HS-27A (cell line): ENCODE data around the gene EEF2.
"Not testable (repeated sequence)": the region's sequence is repeated elsewhere in the genome, so short reads cannot be mapped to it uniquely, and the experiment has no call there.

Experiments
- DNase-seq: peaks from one replicate; pipeline ENCODE4 v3.0.0-alpha.2; 2012; ENCODE audit warnings: low read depth, missing footprints

Gene EEF2

DNA sequence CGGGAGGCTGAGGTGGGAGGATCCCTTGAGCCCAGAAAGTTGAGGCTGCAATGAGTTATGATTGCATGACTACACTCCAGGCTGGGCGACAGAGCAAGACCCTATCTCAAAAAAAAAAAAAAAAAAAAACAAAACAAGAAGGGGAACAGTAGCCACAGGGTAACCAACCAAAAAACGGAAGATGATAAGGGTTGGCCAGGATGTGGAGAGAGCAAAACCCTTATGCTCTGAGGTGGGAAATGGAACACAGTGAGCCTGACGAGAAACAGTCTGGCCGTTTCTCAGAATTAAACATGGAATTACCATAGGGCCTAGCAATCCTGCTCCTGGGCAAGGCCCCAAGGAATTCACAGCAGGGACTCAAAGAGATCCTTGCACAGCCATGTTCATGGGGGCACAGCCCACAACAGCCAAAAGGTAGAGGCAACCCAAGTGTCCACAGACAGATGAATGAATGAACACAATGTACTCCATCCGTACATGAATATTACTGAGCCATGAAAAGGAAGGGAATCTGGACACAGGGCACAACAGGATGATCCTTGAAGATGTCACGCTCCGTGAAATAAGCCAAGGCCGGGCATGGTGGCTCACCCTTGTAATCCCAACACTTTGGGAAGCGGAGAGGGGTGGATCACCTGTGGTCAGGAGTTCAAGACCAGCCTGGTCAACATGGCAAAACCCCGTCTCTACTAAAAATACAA is 41.1 kb downstream of the EEF2 start:
- no peak for DNase-seq

DNA sequence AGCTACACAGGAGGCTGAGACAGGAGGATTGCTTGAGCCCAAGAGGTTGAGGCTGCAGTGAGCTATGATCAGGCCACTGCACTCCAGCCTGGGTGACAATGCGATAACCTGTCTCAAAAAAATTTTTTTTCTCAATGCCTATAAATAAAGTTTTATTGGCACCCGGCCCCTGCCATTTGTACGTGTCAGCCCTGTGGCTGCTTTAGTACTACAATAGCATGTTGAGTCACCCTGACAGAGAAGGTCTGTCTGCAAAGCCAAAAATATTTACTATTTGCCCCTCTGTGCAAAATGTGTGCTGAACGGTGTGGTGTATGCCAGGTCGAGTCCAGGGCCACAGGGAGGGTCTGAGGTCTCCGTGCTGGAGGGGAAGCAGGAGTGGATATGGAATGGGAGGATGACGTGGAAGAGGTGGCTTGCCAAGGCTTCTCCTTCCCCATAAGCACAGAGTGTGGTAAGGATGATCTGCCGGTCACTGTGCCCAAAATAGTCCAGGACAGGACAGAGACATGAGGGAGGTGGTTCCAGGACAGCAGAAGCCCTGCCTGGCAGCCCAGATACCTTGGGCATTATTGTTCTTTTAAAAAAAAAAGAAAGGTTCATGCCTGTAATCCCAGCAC is 42.4 kb downstream of the EEF2 start:
- DNase-seq, result no peak

DNA sequence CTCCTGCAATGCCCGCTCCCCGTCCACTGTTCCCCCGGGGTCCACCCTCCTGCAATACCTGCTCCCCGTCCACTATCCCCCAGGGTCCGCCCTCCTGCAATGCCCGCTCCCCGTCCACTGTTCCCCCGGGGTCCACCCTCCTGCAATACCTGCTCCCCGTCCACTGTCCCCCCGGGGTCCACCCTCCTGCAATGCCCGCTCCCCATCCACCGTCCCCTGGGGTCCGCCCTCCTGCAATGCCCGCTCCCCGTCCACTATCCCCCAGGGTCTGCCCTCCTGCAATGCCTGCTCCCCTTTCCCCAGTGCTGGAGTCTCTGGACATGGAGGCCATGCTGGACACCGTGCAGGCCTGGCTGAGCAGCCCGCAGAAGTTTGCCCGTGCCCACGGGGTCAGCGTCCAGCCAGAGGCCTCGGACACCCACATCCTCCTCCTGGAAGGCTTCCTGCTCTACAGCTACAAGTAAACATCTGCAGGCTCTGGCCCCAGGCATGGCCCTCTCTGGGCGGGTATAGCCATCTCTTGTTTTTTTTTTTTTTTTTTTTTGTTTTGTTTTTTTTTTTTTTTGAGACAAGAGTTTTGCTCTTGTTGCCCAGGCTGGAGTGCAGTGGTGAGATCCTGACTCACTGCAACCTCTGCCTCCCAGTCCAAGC is 46.8 kb downstream of the EEF2 start:
- not testable (repeated sequence) for DNase-seq

DNA sequence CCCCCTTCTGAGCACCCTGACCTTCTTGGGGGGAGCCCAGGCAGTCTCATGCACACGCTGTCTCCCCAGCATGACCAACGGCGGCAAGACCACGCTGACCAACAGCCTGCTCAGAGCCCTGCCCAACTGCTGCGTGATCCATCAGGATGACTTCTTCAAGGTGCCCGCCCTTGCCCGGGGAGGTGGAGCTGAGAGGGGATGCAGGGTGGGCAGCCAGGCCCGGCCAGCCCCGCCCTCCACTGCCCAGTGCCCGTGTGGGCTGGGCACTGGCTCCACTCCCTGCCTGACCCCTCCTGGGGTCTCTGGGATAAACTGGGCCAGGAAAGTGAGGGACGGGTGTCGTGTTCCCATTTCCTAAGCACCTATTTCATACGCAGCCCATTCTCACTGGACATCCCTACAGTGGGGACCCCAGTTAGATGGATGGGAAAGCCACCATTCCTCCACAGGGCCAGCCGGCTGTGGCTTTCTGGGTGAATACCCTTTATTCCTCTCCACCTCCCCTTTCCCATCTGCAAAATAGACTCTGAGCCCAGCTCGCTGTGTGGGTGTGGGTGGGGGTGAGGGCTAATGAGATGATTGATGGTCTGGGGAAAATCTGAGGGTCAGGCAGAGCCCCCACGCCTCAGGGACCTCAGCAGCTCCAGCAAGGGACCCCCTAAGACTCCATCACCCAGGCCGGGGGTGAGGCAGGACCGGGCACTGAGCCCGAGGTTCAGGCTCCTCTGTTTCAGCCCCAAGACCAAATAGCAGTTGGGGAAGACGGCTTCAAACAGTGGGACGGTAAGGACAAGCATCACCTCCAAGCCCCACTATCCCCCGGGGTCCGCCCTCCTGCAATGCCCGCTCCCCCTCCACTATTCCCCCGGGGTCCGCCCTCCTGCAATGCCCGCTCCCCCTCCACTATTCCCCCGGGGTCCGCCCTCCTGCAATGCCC is 48.5 kb downstream of the EEF2 start:
- no peak for DNase-seq

DNA sequence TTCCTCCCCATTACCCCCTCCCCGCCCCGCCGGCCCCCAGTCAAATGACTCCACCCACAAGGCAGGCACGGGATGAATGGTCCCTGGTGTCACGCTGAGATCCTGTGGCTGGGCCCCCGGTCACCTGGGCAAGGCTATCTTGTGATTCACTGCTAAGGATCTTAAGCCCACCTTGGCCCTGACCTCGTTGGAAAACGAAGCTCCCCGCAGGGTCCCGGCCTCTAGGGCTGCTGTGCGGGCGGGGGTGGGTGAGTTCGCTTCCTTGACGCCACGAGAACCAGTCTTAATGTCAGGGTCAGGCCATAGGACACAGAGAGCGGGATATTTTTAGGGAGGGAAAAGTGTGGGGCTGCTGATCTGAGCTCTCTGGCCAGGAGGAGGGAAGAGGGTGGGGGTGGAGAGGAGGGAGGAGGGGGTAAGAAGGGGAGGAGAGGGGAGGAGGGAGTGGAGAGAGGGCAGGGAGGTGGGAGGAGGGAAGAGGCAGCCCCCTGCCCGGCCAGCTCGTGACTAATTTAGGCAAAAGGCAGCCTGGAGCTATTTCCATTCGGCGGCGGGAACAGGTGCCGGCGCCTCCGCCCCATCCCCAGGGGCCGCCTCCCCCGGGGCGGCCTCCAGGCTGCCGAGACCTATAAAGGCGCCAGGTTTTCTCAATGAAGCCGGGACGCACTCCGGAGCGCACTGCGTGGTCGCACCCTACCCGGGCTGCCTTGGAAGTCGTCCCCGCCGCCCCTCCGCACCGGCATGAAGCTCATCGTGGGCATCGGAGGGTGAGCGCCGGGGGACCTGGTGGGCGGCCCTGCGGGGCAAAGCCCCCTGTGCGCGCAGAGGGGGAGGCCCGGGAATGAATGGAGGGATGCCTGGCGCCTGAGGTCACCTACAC is 52.1 kb downstream of the EEF2 start, which contains the start of gene NMRK2:
Gene NMRK2, plus strand, starts transcription at position 139 of the 880 bp plus-strand sequence. Its CDS starts 603 bp downstream, at position 742.
- DNase-seq, result no peak

DNA sequence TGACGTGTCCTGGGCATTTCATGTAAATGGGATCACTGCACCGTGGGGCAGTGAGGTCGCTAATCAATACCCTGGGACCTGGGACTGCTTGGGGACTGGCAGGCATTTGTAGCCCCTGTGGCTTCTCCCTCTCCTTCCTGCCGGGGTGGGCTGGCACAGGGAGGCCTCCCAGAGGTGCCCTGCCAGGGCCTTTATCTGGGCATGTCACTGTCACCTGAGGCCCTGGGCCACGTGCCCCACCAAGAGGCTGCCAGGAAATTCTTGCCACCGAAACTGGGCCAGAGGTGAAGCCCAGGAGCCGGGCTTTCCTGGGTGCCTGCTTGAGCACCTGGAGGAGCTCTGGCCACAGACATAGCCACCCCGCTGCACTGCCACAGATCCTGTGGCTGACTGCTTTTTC is 54.2 kb downstream of the EEF2 start:
- no peak for DNase-seq
